Activated CD8-positive, alpha-beta memory T cell treated with anti-CD3 and anti-CD28 coated beads, Interleukin-2, amount 50 U/mL, for 48 hours (primary cell): Measurements from ENCODE around the gene KIF9.
"Not testable (repeated sequence)": the region's sequence is repeated elsewhere in the genome, so short reads cannot be mapped to it uniquely, and the experiment has no call there.

Experiments
- DNase-seq: peaks from one replicate; pipeline ENCODE4 v3.0.0-alpha.2; 2020

KIF9 gene

GRCh38 chr3:47291754-47292420 is 9.3 kb upstream of the KIF9 start:
- peak; percentile 17 for DNase-seq

GRCh38 chr3:47291158-47291753 is 8.7 kb upstream of the KIF9 start:
- DNase-seq: peak; percentile 23

- DNase-seq: no peak
Measured at GRCh38 chr3:47288966-47289910, 6.6 kb upstream of the KIF9 start.

GRCh38 chr3:47283591-47284364 is 1.2 kb upstream of the KIF9 start:
- peak; percentile 68 for DNase-seq

- DNase-seq: no peak
Measured at GRCh38 chr3:47283193-47283537, 566 bp upstream of the KIF9 start.

- no peak for DNase-seq
Measured at GRCh38 chr3:47280519-47280918, 2.1 kb downstream of the KIF9 start.

DNA sequence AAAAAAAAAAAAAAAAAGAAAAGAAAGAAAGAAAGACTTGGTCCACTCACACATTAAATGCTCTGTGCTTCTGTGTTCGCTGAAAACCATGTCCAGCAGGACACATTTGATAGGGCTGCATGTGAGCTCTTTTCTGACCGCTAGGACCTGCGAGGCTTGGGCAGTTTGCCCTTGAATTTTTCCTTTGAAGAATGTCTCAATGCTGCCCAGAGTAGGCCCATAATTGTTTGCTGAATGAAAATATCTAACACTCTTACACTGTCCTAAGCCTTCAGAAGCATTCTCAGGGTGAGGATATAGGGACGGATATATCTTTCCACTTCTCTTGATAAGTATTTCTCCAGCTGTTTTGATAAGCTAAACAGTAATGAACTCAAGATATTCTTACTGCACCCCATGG is 6.0 kb downstream of the KIF9 start:
- DNase-seq: no peak

DNA sequence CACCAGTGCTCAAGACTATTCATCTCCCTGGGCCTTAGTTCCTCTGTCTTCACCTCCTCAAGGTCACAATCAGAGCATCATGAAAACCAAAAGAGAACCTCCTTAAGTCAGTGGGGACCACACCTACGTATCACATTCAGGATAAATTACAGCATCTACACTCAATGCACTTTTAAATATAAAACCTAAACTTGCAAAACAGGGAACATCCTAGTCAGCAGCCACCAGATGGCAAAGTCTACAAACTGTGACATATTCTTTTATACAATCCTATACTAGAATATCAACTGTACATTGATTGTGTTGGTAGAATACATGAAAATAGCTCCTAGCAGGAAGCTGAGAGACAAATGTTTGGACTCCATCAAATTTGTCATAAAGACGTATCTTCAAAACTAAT is 7.9 kb downstream of the KIF9 start:
- DNase-seq: no peak

GRCh38 chr3:47273564-47273963 is 9.0 kb downstream of the KIF9 start:
- DNase-seq: no peak

DNA sequence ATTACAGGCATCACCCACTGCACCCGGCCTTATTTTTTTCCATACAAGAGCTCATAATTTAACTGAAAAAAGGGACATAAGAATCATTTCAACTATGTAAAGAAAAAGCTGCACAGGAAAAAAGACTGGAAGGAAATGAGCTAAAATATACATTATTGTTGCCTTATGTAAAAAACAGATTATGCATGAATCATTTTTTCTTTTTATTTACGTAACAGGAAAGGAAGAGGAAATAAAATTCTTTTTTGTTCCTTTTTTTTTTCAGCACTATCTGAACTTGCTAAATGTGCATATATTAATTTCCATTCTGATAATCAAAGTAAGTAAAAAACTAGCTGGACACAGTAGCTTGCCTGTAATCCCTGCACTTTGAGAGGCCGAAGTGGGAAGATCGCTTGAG is 12.1 kb downstream of the KIF9 start:
- no peak for DNase-seq

- no peak for DNase-seq
Measured at GRCh38 chr3:47267490-47267824, 15.1 kb downstream of the KIF9 start.

DNA sequence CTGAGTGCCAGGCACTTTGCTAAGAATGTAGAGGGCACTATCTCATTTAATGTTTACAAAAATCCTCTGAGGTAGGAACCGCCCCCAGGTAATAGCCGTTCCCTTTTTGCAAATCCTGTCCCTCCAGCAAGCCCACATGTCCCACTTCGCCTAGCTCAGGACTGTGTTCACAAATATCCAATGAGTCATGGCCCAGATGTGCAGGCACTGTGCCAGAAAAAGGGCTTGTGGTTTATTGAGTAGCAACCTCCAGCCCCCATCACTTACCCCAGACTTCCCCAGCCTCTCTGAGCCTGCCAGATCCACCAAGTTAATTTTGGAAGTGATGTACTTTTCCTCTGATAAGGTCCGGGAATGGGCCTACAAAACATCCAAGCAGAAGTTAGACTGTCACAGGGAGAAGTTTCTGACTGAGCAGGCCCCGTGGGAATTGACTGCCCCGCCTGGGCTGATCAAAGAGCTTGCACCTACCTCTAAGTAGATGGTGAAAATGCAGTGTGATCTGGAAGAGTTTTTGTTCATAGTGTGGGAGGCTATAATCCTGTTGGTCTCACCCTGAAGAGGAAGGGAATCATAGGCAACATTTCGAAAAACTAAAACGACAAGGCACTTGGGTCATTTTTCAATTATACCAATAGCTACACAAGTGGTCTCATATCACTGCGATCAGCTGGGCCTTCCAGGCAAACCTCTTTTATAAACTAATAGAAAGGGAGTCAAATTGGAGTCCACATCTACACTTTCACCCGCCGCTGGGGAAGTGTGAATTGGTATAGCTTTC is 15.7 kb downstream of the KIF9 start:
- peak; percentile 67 for DNase-seq

DNA sequence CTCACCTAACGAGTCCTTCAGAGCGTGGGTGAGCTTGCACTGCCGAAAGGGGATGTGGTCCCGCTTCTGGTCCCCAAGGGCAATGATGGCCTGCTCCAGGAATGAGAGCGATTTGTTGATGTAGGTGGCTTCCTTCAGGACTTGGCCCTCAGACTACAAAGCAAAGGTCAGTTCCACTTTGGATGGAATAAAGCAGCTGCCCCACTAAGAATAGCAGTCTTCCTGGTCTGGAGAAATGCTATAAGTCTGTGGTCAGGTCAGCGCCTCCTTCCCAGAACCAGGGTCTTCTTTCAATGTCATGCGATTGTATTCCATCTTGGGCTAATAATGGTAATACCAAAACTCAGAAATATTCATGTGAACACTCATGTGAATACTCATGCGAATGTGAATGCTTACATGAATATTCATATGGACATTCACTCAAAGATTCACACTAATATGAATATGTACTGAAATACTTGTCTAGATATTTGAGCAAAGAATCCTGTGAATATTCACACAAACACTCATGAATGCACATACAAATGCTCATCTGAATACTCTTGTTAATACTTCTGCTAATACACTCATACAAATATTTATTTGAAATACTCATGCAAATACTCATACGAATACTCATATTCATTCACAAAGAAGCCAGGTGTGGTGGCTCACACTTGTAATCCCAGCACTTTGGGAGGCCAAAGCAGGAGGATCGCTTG is 16.7 kb downstream of the KIF9 start:
- no peak for DNase-seq

- no peak for DNase-seq
Measured at GRCh38 chr3:47265008-47265407, 17.6 kb downstream of the KIF9 start.

DNA sequence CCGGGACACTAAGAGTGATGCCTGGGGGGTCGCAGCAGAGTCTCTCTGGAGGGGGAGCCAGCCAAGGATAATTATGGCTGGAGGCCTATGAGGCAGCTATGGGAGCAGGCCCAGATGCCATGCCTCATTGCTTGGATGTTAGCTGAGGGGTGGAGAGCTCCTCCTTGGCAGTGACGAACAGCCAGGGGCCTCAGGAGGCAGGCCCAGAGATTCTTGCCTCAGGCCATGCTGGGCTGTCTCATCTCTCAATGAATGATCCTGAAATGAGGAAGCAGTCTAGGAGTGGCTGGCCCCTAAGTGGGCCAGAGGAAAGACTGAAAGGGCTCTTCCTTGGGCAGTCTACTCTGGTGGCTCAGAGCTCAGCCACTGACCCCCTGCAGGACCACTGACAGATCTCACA is 21.3 kb downstream of the KIF9 start:
- DNase-seq: no peak

DNA sequence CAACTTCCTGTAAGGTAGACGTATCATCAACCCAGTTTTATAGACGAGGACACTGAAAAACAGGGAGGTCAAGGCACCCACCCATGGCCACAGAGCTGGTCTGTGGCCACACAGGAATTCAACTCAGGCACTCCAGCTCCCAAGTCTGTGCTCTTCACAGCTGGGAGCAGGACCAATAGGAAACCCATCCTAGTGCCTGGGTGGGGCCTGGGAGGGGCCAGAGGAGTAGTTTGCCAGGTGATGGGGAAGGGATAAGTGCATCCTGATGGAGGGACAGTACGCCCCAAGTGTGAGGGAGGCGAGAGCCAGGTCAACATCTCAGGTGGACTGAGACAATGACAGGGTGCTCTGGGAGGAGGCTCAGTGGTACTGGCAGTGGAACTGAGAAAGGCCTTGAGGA is 22.0 kb downstream of the KIF9 start:
- DNase-seq: no peak

GRCh38 chr3:47259114-47259513 is 23.5 kb downstream of the KIF9 start:
- DNase-seq: no peak

DNA sequence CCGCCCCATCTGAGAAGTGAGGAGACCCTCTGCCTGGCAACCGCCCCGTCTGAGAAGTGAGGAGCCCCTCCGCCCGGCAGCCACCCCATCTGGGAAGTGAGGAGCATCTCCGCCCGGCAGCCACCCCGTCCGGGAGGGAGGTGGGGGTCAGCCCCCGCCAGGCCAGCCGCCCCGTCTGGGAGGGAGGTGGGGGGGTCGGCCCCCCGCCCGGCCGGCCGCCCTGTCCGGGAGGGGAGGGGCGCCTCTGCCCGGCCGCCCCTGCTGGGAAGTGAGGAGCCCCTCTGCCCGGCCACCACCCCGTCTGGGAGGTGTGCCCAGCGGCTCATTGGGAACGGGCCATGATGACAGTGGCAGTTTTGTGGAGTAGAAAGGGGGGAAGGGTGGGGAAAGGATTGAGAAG is 26.3 kb downstream of the KIF9 start:
- DNase-seq: not testable (repeated sequence)

GRCh38 chr3:47251689-47252088 is 30.9 kb downstream of the KIF9 start:
- DNase-seq: no peak

GRCh38 chr3:47251085-47251484 is 31.5 kb downstream of the KIF9 start:
- DNase-seq: not testable (repeated sequence)

DNA sequence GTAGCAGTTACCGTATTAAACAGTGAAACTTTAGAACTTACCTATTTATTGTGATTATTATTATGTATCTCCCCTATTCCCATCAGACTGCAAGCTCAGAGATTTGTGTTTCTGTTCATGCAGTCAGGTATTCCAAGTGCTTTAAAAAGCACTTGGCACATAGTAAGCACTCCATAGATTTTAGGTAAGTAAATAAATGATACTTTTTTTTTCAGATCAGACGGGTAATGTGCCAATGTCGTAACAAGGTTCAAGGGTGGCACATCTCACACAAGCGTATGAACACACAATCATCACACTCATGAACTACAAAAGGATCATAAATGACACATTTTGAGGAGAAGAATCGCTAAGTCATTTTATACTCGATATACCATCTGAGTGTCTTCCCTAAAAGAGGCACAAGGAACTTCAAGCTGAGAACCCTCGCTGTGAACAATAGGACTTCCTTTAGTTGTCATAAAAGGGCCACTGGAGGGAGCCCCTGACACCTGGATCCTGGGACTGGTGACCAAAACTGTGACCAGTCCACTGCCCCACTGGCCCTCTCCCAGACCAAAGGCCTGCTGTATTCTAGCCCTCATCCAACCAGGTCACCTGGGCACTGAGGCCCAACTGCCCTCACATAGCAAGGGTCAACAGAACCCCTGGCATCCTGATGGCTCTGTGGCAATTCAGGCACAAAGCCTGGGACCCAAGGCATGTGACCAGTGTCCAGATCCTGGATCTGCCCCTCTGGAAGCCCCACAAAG is 32.1 kb downstream of the KIF9 start:
- no peak for DNase-seq
